ENCODE measurements around the gene CNNM4. TPM values are rescaled to one million over a fixed set of nuclear protein-coding genes. Genes with fewer than 3 reads are reported as not detected.
A peak's percentile ranks its signal among the peaks of the same experiment; 100 is the strongest.

Gene CNNM4
- total and polyA plus RNA-seq, 12 donors: 4.3 to 59.7 (median 32.5) TPM

- no peaks in the 10 kb centered on the region for H3K27me3 ChIP-seq
- intact Hi-C loops (cut with DNase I): no loop called here
- H3K4me3 ChIP-seq: peak overlapping the region in 3 of 10 donors; percentile 10 to 50 (median 14)
- DNase-seq (no peak), ATAC-seq (no peak)
- TF ChIP-seq CTCF (IDR thresholded peaks at IDR 0.05): no peak
- 85 to 87% methylated on average over 7 of the region's 7 CpGs for WGBS, 2 donors
- H3K27ac ChIP-seq: peak overlapping the region in 1 of 10 donors; percentile 64
- H3K9me3 ChIP-seq: no peaks in the 10 kb centered on the region
- H3K4me1 ChIP-seq: peaks cover 0 to 26% (median 9%) of the 10 kb centered on the region in 9 donors
- H3K36me3 ChIP-seq: no peaks in the 10 kb centered on the region
Measured at GRCh38 chr2:96773922-96774321, 13.2 kb downstream of the CNNM4 start.

DNA sequence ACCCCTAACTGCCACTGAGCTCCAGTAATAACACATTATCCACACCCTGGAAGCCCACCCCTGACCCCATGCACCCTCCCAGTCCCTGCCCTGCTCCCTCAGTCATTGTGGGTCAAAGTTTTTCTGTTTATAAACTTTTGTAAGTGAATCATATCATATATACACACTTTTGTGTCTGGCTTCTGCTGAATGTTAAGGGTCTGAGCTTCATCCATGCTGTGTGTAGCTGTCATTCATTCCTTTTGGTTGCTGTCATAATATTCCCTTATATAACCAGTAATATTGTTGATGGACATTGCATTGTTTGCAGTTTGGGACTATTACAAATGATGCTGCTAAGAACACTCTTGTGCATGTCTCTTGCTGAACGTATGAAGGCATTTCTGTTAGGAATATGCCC is 14.5 kb downstream of the CNNM4 start:
- WGBS, 2 donors: 35 to 38% methylated on average over 1 of the region's 1 CpG
- no peak overlapping the region for H3K27ac ChIP-seq

GRCh38 chr2:96783388-96783787 is 22.7 kb downstream of the CNNM4 start:
- Histone ChIP-seq H3K9me3 (no peaks in the 10 kb centered on the region), H3K27me3 (no peaks in the 10 kb centered on the region), H3K4me1 (peaks cover 0 to 21% (median 13%) of the 10 kb centered on the region in 9 donors), H3K27ac (no peak overlapping the region), H3K4me3 (no peak overlapping the region), H3K36me3 (no peaks in the 10 kb centered on the region)
- DNase-seq (no peak), ATAC-seq (no peak)
- intact Hi-C loops (cut with DNase I): no loop called here
- no peak for TF ChIP-seq CTCF (IDR thresholded peaks at IDR 0.05)
- WGBS, 2 donors: 81 to 83% methylated on average over 4 of the region's 4 CpGs

More for the DNA sequence above, 14.5 kb downstream of the CNNM4 start:
- Histone ChIP-seq H3K4me3 (no peak overlapping the region), H3K36me3 (no peaks in the 10 kb centered on the region), H3K27me3 (no peaks in the 10 kb centered on the region), H3K4me1 (peaks cover 0 to 18% (median 7%) of the 10 kb centered on the region in 9 donors), H3K9me3 (no peaks in the 10 kb centered on the region)
- ATAC-seq: no peak
- intact Hi-C loops (cut with DNase I): no loop called here
- no peak for DNase-seq
- TF ChIP-seq CTCF (IDR thresholded peaks at IDR 0.05): no peak

- intact Hi-C loops (cut with DNase I): no loop called here
- ATAC-seq: no peak
Measured at GRCh38 chr2:96787411-96787810, 26.7 kb downstream of the CNNM4 start.

More at GRCh38 chr2:96787411-96787810, 26.7 kb downstream of the CNNM4 start:
- Histone ChIP-seq H3K9me3 (no peaks in the 10 kb centered on the region), H3K36me3 (no peaks in the 10 kb centered on the region), H3K27ac (peak overlapping the region in 6 of 10 donors; percentile 43 to 94 (median 90)), H3K4me3 (no peak overlapping the region), H3K4me1 (peaks cover 0 to 33% (median 22%) of the 10 kb centered on the region in 9 donors), H3K27me3 (no peaks in the 10 kb centered on the region)
- TF ChIP-seq CTCF (IDR thresholded peaks at IDR 0.05): no peak
- DNase-seq: no peak
- 96 to 99% methylated on average over 3 of the region's 3 CpGs for WGBS, 2 donors

All from heart right ventricle (tissue), 16 donors.